Measurements from ENCODE around the gene TMEM179. TPM values are rescaled to one million over a fixed set of nuclear protein-coding genes. Genes with fewer than 3 reads are reported as not detected.

Gene TMEM179
- total and polyA plus RNA-seq, 2 of the 8 experiments (the other 6 are each of a cell fraction or from before 2014, with no cell fraction given), result 2.9 to 4.0 TPM

- TF ChIP-seq KDM5A (IDR thresholded peaks at IDR 0.05; ENCODE audit: low read length), result no peak
Observed at GRCh38 chr14:104591031-104591430, 13.5 kb downstream of the TMEM179 start (continued).

Data from H1 (cell line).